Epithelial cell of prostate (primary cell): Measurements from ENCODE around the gene PFDN5.

ENCODE experiments used
- DNase-seq: peaks from one replicate; pipeline ENCODE4 v3.0.0-alpha.2; 2011; ENCODE audit warnings: low read depth, low spot score
- H3K27ac ChIP-seq: fragments of 450-650 bp; 2 replicates; pipeline ENCODE4 v1.5.1; 2017; ENCODE audit warnings: mild to moderate bottlenecking

The PFDN5 gene

GRCh38 chr12:53295070-53295890, at the start of gene PFDN5:
PFDN5 (plus strand) TSS chr12:53295542; CDS start chr12:53295568, 26 bp downstream.
- peak; percentile 56 for DNase-seq
- peak within 1 kb of the TSS; percentile 57 for H3K27ac ChIP-seq

GRCh38 chr12:53251477-53252348, 43.6 kb upstream of the PFDN5 start:
- DNase-seq = no peak

GRCh38 chr12:53252349-53252916, 42.9 kb upstream of the PFDN5 start:
- no peak for DNase-seq
- H3K27ac ChIP-seq = peak overlapping the region; percentile 68

More at GRCh38 chr12:53251477-53252348, 43.6 kb upstream of the PFDN5 start:
- peak overlapping the region; percentile 68 for H3K27ac ChIP-seq

- H3K27ac ChIP-seq = no peak overlapping the region
- no peak for DNase-seq
Observed at GRCh38 chr12:53253298-53253697, 42.0 kb upstream of the PFDN5 start.

DNA sequence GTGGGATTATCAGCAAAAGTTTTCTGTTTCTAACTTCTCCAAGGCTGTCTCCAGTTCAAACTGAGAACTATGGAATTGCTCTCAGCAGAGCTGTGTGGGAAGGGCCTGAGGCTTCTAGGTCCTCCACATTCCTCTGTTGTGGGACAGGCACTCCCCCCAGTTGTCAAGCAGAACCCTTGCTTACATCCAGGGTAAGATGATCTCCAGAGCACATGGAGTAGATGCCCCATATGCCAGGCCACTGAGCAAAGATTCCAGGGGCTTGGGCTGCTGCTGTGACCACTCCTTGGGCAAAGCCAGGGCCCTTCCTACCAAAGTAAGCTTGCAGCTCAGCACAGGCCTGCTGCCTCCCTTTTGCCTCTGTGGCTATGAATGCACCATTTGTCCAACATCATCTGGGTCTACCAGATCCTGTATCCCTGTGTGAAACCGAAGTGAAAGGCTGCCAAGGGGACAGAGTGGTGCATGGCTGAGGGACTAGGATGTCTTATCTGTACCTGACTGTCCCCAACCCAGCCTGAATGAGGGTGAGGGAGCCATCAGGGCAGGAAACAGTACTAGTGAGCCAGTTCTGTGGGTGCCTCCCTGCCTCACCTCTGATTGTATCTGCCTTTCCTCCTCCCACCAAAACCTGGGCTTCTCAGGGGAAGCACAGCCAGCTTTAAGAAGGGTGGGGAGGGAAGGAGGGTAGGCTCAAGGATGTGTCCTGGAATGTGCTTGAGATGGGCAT, 40.4 kb upstream of the PFDN5 start:
- H3K27ac ChIP-seq = no peak overlapping the region

GRCh38 chr12:53255996-53256395, 39.3 kb upstream of the PFDN5 start:
- no peak for DNase-seq
- no peak overlapping the region for H3K27ac ChIP-seq

More for the DNA sequence above, 40.4 kb upstream of the PFDN5 start:
- DNase-seq = no peak

- DNase-seq = no peak
- no peak overlapping the region for H3K27ac ChIP-seq
Observed at GRCh38 chr12:53258541-53259539, 36.5 kb upstream of the PFDN5 start.

GRCh38 chr12:53259891-53260290, 35.5 kb upstream of the PFDN5 start:
- no peak for DNase-seq
- H3K27ac ChIP-seq = no peak overlapping the region

- H3K27ac ChIP-seq = no peak overlapping the region
- DNase-seq = no peak
Observed at GRCh38 chr12:53265783-53266182, 29.6 kb upstream of the PFDN5 start.

GRCh38 chr12:53267306-53267998, 27.9 kb upstream of the PFDN5 start:
- DNase-seq = no peak
- H3K27ac ChIP-seq = no peak overlapping the region

DNA sequence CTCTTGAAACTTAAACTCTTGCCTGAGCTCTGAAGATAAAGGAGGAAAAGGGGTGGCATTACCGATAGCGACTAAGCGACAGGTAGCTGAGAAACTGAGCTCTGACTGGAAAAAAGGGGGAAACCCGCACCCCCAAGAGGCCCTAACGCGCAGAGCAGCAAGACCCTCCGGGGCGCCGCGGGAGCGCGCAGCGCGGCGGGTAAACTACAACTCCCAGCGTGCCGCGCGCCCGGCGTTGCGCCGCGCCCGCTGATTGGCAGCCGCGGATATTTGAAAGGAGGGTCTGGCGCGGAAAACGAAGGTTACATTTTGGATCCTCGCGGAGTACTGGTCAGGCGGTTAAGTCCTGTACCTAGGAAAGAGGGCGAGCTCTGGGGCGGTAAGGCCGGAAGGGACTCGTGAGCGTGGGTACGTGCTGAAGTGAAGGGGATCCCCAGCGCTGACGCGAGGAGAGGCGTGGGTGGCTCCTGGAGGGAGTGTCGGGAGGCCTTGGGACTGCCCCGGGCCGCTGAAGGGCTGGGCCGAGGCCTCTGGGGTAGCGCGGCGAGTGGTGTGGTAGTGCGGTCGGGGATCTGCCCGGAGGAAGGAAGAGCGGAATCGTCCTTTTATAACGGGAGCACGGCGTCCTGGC, 27.2 kb upstream of the PFDN5 start, which contains the start of gene ESPL1:
Gene ESPL1 (plus strand): TSS at position 301 of the 631 bp plus-strand sequence. CDS start 468 bp downstream, outside the sequence.
- DNase-seq = no peak
- no peak within 1 kb of the TSS for H3K27ac ChIP-seq

DNA sequence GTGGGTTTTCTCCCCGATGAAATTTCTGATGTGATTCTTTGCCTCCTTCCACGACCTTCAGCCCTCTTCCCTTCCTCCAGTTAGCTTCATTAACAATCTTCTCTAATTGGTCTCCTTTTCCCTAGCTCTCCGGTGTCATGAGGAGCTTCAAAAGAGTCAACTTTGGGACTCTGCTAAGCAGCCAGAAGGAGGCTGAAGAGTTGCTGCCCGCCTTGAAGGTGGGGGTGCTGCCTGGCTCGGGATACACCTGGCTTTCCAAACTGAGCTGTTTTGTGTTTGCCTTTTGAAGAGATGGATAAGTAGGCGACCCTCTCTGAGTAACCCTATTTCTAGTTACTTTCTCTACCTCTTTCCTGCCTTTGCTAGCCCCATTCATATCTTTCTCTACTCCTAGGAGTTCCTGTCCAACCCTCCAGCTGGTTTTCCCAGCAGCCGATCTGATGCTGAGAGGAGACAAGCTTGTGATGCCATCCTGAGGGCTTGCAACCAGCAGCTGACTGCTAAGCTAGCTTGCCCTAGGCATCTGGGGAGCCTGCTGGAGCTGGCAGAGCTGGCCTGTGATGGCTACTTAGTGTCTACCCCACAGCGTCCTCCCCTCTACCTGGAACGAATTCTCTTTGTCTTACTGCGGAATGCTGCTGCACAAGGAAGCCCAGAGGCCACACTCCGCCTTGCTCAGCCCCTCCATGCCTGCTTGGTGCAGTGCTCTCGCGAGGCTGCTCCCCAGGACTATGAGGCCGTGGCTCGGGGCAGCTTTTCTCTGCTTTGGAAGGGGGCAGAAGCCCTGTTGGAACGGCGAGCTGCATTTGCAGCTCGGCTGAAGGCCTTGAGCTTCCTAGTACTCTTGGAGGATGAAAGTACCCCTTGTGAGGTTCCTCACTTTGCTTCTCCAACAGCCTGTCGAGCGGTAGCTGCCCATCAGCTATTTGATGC, 26.4 kb upstream of the PFDN5 start:
- no peak overlapping the region for H3K27ac ChIP-seq
- DNase-seq = no peak

DNA sequence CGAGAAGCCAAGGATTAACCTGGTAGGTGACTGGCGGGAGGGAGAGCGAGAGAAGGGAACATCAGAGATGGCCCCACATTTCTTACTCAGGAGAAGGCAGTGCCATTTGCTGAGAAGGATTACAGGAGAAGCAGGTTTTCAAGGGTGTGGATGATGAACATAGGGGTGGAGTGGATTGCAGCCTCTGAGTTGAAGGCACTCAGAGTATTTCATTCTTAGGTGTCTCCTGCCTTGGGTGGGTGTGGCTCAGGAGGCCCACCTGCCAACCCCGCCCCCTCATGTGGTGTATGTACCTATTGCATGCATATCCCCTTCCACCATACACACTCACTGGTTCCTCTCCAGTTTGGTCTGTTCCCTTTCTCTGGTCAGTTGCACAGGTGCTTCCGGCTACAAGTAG, 20.9 kb upstream of the PFDN5 start:
- no peak for DNase-seq
- H3K27ac ChIP-seq = peak overlapping the region; percentile 17

DNA sequence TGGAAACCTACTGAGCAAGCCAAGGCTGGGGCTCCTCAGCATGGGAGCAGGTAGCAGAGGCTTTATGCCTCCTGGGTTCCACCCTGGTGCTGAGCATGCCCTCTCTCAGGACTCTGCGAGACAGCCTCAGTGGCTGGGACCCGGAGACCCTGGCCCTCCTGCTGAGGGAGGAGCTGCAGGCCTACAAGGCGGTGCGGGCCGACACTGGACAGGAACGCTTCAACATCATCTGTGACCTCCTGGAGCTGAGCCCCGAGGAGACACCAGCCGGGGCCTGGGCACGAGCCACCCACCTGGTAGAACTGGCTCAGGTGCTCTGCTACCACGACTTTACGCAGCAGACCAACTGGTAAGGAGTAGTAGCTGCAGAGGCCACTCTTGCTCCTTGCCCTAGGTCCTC, 18.8 kb upstream of the PFDN5 start:
- no peak for DNase-seq
- H3K27ac ChIP-seq = no peak overlapping the region

DNA sequence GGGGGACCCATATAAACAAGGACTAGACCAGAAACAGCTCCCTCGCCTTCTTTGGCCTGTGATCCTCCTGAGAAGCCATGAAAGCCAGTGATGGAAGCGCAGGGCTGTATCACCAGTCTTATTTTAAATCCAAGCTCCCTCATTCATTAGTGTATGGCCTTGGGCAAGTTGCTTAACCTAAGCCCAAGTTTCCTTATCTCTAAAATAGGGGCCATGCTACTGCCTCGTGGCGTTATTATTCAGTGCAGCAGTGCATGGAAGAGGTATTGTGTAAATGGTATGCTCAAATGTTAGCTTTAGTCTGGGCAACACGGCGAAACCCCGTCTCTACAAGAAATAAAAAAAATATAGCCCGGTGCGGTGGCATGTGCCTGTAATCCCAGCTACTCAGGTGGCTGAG, 17.4 kb upstream of the PFDN5 start:
- no peak for DNase-seq
- no peak overlapping the region for H3K27ac ChIP-seq

- H3K27ac ChIP-seq = no peak overlapping the region
- DNase-seq = no peak
Observed at GRCh38 chr12:53279283-53279869, 16.0 kb upstream of the PFDN5 start.
